Activated gamma-delta T cell treated with Interleukin-2 at 50 U/mL for 16 hours (primary cell): ENCODE measurements around the gene IGSF3.
"Not testable (repeated sequence)": the region's sequence is repeated elsewhere in the genome, so short reads cannot be mapped to it uniquely, and the experiment has no call there.

Experiments used
- DNase-seq: peaks from one replicate; pipeline ENCODE4 v3.0.0-alpha.2; 2020

The IGSF3 gene

DNA sequence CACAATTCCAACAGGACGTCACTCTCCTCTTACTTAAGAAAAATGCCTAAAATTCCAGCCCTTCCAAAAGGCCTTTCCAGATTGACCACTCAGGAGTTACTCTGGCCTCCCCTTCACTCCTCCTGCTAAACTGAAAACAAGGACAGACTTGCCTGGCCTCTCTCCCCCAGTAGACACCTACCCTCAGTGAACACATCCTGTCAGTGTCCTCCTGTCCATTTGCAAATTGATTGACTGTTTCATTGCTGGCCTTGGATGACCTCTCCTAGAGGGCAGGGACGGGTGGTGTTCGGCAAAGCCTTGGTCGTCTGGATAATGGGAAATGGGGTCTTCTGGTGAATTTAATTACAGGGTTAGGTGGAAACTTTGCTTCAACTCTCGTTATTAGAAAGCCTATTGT is 8.9 kb downstream of the IGSF3 start:
- DNase-seq: not testable (repeated sequence)

DNA sequence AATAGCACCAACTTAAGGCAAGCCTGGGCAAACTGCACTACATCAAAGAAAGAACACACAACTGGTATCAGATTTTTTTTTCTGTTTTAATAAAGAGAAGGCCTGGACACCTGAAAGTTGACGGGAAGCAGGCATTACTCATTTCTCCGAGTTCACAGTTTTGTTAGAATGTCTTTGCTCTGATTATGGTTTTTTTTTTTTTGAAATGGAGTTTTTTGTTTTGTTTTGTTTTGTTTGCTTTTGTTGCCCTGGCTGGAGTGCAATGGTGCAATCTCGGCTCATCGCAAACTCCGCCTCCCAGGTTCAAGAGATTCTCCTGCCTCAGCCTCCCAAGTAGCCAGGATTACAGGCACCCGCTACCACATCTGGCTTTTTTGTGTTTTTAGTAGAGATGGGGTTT is 9.7 kb downstream of the IGSF3 start:
- DNase-seq: not testable (repeated sequence)

DNA sequence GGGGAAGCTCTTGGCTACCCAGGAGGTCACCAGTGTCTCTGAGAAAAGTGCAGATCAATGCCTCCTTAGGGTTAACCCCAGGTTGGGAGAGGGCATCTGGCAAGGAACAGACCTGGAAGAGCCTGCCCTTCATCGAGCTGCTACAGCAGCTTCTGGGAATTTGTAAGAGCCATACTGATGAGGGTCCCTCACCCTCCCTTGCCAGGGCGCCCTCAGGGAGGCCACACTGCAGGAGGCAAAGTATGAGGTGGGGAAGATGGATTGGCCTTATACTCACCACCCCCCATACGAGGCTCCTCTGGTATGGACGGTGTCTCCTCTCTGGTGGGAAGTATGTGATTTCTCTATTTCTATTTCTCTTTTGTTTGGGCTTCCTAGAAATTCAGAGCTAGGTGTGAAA is 13.2 kb downstream of the IGSF3 start:
- DNase-seq: no peak

DNA sequence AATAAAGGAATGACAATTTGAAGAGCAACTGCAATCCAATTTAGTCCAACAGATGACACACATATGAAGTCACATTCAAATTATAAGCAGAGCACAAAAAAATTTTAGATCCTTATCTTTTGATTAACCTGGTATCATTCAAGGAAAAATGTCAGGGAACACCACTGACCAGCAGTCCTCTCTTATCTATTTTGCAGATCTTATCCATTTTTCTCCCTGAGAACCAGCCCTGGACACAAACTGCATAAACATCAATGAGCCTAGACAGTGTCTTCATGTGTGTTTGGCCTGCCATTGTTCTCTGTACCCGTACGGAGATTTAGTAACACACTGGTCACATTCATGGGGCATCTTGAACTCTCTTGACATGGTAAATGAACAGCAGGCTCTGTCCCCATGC is 14.9 kb downstream of the IGSF3 start:
- DNase-seq: not testable (repeated sequence)

DNA sequence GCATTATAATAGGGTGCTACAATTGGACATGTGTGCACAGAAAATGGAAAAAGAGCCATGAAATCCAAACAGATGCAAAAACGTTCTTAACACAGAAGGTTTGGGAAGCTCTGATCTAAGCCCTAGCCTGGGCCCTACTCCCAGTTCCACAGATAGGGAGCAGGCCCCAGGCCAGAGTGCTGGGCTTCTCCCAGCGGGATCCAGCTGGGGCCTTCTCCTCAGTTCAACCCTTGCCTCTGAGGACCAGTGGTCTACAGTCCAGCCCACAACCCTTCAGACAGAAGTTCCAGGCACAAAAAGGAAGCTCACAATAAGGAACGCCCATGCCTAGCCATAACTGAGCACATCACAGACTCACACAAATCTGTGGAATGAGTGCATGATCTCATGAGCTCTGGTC is 16.8 kb downstream of the IGSF3 start:
- not testable (repeated sequence) for DNase-seq

DNA sequence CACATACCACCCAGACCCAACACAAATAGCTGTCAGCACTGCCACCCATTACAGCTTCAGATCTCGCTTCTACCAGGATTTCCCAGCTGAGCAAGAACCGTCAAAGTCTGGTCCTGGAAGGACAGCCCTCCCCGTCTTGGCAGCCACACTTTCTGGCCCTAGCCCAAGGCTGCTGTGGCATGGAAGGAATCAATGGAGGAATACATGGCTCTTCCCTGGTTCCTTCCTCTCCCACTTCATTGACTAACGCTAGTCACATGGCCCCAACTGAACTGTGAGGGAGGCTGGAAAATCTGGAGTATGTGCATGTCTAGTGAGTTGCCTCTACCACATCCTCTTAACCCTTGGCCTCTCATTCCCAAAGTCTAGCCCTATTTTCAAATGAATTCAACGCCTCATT is 18.5 kb downstream of the IGSF3 start:
- DNase-seq: not testable (repeated sequence)

DNA sequence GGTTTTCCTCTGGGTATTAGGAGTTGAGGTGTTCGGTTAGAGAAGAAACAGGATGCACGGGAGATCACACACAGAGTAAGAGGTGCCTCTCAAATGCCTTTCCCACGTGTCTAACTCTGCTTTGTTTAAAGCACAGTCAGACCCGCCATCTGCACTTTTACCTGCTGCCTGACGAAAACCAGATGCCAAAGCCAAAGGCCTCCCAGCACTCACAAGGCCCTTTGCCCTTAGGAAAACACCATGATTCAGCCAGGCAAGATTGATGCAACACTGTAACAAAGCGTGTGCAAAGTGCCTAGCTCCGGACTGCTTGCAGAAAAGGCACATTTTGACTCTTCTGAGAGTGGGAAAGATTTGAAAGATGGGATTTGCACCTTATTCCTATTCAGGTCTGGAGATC is 19.2 kb downstream of the IGSF3 start:
- not testable (repeated sequence) for DNase-seq

DNA sequence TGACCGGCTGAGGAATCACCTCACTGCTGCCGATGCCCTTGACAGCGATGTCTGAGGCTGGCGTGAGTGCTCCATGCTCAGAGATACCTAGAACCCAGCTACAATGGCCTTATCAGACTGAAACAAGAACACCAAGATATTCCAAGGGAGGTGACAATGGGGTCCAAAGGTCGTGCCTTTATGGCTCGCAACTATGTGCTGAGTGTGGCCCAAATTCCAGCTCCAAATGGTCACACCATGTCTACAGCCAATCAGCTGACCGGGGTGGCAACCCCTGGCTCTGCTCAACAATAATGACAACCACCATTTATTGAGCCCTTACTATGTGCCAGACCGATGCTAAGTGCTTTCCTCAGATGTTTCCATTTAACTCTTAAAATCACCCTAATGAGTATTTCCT is 20.3 kb downstream of the IGSF3 start:
- DNase-seq: not testable (repeated sequence)

DNA sequence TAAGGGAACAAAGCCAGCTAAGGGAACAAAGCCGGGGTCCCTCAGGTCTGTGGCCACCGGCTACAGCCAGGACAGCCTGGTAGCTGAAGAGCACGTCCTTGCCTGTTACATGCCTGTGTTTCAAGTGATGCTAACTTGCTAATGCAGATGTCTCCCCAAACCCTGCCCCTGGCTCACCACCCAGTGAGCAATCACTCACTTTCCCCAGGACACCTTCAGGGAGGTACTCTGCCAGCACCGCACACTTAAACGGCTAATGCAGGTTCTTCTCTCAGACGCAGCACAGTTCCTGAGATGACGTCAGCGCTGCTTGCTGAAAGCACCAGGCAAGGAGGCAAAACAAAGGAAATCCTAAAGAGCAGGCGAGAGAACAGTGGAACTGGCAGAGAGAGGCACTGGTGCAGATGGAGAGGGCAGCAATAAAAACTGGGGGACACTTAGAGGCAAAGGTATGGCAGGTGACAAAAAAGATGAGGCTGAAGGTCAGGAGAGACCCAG is 20.8 kb downstream of the IGSF3 start:
- DNase-seq: not testable (repeated sequence)

DNA sequence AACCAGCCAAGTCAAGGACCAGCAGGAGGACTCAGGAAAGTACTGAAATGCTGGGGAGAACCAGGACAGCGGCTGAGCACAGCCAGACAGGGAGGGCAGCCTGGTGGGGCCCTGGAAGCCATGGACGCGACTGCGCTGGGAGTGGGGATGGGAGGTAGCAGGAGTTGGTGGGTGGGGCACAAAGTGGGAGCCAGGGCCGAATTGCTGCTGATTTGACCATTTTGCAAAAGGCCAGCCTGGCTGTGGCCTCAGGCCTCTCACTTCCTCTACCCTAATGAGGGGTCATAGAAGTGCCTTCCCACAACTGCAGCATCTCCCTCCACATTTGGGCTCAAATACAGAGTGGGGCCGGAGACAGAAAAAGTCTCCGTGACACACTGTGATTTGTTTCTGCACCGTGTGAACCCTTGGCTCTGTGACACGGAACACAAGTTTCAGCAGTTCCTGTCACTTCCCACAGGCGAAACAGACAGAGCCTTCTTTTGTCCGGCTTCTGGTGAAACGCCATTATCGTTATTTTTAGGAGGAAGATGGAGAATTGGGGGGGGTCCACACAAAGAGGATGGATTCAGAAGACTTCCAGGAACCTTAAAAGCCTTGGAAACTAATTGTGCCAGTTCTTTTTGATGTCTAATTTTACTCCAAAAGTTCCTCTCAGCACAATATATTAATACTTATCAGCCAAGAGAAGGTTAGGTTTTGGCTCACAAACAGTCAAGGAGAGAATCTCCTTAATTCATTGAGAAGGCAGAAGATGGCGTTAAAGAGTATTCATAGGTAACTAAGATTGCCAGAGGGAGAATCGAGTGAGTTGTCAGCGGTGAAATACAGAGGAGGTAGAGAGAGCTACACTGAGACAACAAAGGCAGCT is 21.5 kb downstream of the IGSF3 start:
- not testable (repeated sequence) for DNase-seq

DNA sequence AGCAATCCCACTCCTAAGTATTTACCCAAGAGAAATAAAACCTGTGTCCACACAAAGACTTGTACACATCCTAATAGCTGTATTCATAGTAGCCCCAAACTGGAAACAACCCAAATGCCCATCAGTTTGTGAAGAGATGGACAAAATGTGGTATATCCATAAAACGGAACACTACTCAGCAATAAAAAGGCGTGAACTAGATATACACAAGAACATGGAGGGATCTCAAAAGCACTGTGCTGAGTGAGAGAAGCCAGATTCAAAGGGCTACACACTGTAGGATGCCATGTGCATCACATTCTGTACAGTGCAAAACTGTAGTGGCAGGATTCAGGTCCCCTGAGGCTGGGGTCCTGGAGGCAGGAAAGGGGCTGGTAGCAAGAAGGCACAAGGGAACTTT is 22.5 kb downstream of the IGSF3 start:
- DNase-seq: not testable (repeated sequence)

DNA sequence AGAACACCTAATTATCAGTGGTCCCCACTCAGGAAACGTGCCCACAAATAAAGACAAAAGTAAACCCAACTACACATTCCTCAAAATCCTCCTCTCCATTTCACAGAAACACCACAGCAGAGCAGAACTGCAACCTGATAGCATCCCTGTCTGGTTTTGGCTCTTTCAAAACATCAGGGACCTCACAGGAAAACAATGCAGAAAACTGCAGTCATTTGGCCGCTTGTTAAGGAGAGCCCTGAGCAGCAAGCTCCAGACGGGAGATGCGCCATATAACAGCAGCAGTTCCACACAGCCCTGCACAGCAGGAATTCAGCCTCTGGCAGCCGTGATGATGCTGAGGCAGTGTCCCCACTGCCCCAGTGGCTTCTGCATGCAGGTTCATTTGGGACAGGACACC is 23.4 kb downstream of the IGSF3 start:
- not testable (repeated sequence) for DNase-seq

DNA sequence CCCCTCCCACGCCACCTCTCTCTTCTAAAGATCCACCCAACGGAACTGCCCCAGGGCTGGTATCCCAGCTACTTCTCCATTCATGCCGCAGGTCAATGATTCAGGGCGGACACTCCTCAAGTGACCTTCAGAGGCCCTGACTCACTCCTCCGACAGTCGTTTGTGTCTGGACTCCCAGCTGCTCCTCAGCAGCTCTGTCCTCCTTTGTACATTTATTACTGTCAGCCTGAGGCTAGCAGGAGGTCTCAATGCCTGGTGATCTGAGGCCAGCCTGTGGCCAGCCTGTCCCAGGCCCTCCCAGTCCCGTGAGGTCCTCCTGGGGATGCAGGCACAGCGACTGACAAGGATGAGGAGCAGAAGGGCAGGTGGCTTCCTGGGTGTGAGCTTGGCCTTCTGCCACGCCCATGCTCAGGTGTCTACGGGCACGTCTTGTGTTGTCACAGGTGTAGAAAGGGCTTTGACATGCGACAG is 24.2 kb downstream of the IGSF3 start:
- not testable (repeated sequence) for DNase-seq

DNA sequence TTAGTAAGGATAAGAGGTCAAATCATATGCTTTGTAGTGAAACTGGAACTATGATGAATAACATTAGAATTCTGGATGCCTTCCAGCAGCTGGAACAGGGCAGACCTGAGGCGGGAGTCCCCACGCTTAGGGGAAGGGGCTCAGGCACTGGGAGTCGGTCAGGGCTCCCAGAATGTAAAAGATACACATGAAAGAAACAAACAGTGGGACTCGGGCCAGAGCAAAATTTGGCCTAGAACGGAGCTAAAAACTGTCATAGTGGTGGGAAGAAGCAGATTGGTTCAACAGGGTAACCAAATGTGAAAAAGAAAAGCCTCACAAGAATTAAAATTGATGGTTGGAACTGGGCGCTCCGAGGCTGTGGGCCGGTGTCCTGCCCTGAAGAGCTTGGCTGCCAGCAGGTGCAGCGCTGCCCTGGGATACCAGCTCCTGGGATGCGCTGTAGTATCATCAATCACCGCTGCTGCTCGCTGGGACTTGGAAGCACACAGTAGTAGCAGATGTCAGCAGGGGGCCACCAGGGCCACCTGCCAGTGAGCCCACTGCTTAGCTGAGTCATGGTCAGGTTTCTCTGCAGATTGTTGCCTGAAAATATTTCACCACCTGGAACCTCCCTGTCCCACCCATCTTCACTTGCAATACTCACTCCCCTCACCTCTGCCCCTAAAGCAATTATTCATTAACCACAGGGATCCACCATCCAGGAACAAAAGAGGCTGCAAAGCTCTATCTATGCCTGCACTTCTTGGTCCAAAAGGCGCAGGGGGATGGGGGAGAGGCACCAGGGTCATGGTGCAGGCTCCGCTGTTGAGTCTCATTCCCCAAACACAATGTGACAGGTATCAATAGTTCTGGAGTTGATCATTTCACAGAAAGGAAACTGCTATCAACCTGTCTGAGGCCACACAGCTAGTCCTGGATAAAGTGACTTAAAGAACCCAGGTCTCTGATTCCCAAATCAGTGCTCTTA is 24.9 kb downstream of the IGSF3 start:
- not testable (repeated sequence) for DNase-seq

DNA sequence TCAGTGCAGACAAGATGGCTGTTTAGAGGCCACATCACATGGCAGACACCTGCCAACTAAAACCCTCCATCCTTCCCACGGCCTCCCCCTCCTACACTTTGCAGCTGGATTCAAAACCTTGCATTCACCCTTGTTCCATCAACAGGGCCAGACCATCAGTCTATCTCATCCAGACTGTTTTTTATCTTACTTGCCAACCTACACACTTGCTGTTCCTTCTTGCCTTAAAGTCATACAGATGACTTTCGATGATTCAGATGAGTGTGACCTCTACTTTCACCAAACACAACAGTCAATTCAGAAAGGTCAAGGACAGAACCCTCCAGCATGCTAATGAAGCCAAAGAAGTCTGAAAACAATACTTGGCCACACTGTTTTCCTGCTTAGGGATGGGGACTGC is 29.9 kb downstream of the IGSF3 start:
- DNase-seq: not testable (repeated sequence)

DNA sequence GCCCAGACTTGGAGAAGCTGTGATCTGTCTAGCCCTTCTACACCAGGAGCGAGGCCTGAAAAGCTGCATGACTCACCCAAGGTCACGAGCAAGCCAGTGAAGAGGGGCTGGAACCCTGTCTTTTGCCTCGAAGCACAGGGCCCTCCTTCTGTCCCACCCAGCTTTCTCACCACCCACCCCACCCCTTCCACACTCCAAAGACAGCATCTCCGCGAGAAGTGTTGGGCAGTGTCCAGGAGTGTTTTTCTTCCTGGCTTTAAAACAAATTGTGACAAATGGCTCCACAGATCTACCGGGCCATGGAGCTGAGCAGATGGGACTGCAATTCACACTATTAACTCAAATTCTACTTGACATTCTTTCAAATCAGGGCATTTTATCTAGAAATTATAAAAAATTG is 30.9 kb downstream of the IGSF3 start:
- DNase-seq: not testable (repeated sequence)

DNA sequence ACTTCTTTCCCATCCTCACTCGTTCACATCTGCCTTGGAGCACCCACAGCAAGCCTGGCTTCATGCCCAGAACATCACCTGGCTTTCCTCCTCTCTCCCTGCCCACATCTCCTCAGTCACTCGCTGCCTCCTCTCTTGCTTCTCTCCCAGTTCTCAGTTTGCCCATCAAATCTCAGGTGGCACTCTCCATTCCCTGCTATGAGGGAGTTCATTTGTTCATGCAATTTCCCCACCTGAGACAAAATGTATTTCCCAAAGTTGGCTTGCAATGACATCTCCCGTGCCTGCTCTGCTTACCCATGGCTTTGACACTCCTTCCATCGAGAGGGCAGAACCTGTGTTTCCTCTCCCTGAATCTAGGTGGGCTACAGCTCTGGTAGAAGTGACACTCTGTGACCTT is 33.1 kb downstream of the IGSF3 start:
- not testable (repeated sequence) for DNase-seq

DNA sequence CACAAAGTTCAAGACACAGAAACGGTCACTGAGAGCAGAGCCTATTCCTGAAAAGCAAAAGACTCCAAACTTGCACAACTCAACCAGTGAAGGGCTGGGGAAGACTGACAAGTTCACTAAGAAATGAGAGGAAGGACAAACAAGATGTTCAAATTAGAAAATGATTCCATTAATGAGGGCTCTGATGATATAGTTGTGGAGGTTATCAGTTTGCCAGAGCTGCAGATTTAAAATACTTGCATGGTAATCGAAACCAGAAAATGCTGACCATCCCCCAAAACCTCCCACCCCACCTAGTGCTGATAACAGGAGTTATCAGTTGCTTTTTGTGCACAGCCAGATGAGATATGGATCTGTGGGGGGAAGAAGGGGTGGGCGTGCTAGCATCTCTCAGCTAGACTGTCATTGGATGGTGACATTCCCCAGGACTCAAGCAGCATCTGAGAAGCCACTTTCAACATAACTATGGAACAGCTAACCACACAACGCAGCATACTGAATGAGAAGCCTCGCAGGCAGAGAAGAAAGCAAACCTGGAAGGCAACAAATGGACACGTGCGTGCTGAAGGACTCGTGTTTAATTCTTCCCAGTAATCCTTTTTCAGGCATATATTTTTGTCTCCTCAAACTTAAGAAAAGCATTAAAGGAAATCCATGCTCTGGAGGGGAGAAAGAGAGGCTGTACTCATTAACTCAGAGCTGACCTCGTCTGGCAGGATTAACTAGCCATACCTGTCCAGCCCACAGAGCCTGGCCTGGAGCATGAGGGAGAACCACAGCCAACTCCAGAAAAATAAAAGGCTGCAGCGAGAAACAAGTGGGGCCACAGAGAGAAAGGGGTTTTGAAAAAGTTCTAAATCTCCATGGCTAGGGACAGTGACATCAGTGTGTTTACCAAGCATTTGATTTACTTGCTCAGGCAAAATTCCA is 35.3 kb downstream of the IGSF3 start:
- DNase-seq: not testable (repeated sequence)

DNA sequence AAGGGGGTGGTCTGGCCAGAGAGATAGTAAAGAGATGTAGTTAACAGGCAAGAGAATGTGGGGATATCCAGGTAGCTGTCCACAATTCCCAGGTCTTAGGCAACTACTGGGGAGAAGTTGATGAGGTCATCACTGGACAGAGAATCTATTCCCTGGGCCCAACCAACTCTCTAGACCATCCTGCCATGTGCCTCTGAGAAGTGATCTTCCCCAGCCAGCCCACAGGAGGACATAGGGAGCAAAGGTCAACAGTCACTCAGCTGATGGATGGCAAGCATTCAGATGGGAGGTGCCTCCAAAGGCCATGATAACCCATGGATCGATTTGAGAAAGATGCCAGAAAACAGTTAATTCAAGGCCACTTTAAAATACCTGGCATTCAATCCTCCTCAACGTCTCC is 36.0 kb downstream of the IGSF3 start:
- not testable (repeated sequence) for DNase-seq

DNA sequence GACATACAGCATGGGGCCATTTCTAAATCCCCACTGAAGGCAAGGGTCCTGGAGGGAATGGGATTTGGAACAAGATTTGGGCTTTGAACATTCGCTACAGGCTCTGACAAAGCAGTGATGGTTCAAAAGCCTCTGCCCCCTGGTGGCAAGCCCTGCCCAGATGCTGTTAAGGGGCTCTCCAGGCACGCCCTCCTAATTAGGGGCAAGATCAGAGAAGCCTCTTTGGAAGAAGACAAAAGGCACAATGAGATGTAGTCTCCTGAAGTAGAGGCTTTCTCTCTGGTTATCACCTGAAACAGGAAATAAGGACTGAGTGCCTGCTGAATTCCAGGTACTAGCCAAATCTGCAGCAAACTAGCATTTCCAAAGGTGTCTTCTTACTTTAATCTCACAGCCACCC is 37.5 kb downstream of the IGSF3 start:
- not testable (repeated sequence) for DNase-seq

DNA sequence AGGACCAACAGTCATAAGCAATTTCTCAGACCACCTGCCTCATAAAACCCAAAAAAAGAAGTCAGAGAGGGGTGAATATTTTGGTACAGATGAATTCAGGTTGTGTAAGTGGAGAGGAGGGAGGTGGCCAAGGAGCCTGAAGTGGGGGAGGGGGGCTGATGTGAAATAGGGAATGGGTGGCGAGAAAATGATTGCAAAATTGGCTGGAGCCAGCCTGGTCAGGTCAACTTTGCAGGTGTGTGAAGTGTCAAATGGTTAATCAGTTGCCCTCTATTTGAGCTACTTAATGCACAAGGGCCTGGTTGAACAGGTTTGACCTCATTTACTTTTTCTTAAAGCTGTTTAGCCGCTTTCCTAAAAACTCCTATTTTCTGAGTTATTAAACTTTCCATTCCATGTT is 38.1 kb downstream of the IGSF3 start:
- DNase-seq: not testable (repeated sequence)

DNA sequence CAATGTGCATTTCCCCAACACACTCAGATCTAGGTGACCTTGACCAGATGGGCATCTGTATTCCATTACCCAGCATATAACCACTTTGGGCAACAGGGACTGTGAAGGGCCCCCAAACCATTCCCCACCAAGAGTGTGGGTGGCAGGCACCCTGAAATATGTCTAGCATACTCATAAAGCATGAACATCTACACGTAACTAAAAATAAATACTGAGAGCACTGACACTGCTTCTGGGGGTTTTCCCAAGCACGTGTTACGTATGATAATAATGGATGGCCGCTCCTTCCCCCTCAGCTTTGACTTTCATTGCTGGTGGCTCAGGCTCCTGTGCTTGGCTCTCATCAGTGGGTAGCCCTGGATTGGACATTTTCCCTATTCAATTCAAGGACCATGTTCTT is 39.1 kb downstream of the IGSF3 start:
- DNase-seq: no peak
